Ovary (tissue), 3 donors: Measurements from ENCODE around the gene TNFSF8.

Experiments used
- CTCF ChIP-seq, 3 donors: fragments of 450-650 bp in 2 of 3; fragments of 200-600 bp in 1 of 3; IDR thresholded peaks; one replicate each; pipeline versions ENCODE4 v1.5.1 to v1.8.0; 2016 to 2022; ENCODE audit warnings: antibody characterized with exemption in 3 of 3, mild to moderate bottlenecking in 1 of 3
- EP300 ChIP-seq: sonication (generic); formaldehyde crosslinking; IDR thresholded peaks from one replicate; pipeline ENCODE4 v1.6.1; 2017; ENCODE audit warnings: antibody characterized with exemption
- POLR2A ChIP-seq: fragments of 450-650 bp; IDR thresholded peaks from one replicate; pipeline ENCODE4 v1.6.1; 2017; ENCODE audit warnings: antibody characterized with exemption, mild to moderate bottlenecking, moderate library complexity
- donor health status: DM: no; HTN: no; CAD: no.

- no peak for TF ChIP-seq CTCF (IDR thresholded peaks at IDR 0.05)
- no peak for TF ChIP-seq EP300
- no peak for TF ChIP-seq POLR2A
These were observed 68.3 kb downstream of the TNFSF8 start for GRCh38 chr9:114861922-114862605.
